Natural killer cell treated with Interleukin-12 subunit alpha and Interleukin-12 subunit beta and Interleukin-15 and Interleukin-18, amount 100 ng/mL, for 72 hours (primary cell): ENCODE measurements around the gene FADS6. TPM values are rescaled to one million over a fixed set of nuclear protein-coding genes. Genes with fewer than 3 reads are reported as not detected.

Experiments
- ATAC-seq, 2 donors: fragments of 150-1000 bp; cut with Tn5 transposase in 1 of 2; sonication (Bioruptor Pico), chemical (Tn5 transposase) in 1 of 2; 2 replicates each; pipeline ENCODE4 v1.10.0; 2021
- DNase-seq: peaks from one replicate; pipeline ENCODE4 v3.0.0; 2022; ENCODE audit warnings: low spot score
- H3K27ac Mint-ChIP-seq, 2 donors: 1 replicate in 1 of 2; 2 replicates in 1 of 2; pipeline ENCODE4 v1.8.0; 2022; ENCODE audit warnings: mixed read lengths in 2 of 2, mild to moderate bottlenecking in 1 of 2, moderate library complexity in 1 of 2
- H3K27me3 Mint-ChIP-seq, 2 donors: 1 replicate in 1 of 2; 2 replicates in 1 of 2; pipeline ENCODE4 v1.8.0; 2022; ENCODE audit warnings: mixed read lengths in 2 of 2
- H3K36me3 Mint-ChIP-seq: one replicate; pipeline ENCODE4 v1.8.0; 2022; ENCODE audit warnings: mixed read lengths
- H3K4me1 Mint-ChIP-seq, 2 donors: 1 replicate in 1 of 2; 2 replicates in 1 of 2; pipeline ENCODE4 v1.8.0; 2022; ENCODE audit warnings: low read depth in 2 of 2, mixed read lengths in 2 of 2, mild to moderate bottlenecking in 1 of 2
- H3K4me3 Mint-ChIP-seq: one replicate; pipeline ENCODE4 v1.8.0; 2022; ENCODE audit warnings: mixed read lengths
- H3K9me3 Mint-ChIP-seq: 2 replicates; pipeline ENCODE4 v1.8.0; 2022; ENCODE audit warnings: mixed read lengths
- total RNA-seq, 2 donors: library from RNA; stranded (reverse); gene quantifications; one replicate each; pipeline ENCODE4 v1.2.3, GENCODE V29; 2022

Gene FADS6
- total RNA-seq, 2 donors from 2014 or later, result not detected

GRCh38 chr17:74864297-74864865 lies 29.1 kb downstream of the FADS6 start:
- Mint-ChIP-seq H3K27me3 (peaks cover 0 to 2% of the 10 kb centered on the region in 2 donors), H3K9me3 (no peaks in the 10 kb centered on the region), H3K27ac (peak overlapping the region in 1 of 2 donors; percentile 69), H3K4me1 (peaks cover 6 to 13% of the 10 kb centered on the region in 2 donors), H3K4me3 (no peak overlapping the region), H3K36me3 (no peaks in the 10 kb centered on the region)
- ATAC-seq (no peak), DNase-seq (no peak)

DNA sequence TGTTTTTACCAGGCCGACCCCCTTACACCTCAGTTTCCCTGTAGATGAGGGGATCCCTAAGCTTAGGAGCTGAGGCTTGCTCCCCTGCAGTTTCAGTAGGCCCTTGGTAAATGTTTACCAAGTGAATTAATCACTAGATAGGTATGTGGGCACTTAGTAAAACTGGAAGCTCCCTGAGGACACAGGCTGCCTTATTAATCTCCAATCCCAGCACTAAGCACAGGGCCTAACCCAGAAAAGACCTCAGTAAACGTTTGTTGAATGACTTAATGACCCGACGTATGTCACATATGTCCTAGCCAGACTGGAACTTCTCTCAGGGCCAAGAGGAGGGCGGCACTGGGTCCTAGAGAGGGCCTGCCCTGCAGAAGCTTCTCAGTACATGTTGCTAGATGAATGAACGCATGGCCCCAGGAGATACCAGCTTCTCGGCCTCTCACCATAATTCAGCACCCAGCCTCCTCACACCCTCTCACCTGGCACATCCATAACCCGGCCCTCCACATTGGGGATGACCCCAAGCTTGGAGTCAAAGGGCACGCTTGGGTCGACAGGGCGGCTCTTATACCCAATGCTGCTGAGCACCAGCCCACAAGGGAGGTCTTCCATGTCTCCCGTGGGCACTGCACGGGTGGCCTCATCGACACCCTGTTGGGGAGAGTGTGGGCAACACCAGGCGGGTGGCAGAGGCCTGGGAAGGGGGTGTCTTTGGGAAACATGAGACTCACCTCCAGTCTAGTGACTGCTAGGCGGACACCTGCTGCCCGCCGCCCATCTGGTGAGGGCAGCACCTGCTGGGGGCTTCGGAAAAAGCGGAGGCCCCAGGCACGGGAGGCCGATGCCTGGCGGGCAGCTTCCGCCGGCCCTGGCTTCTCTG lies 29.8 kb downstream of the FADS6 start:
- Mint-ChIP-seq H3K36me3 (no peaks in the 10 kb centered on the region), H3K9me3 (no peaks in the 10 kb centered on the region), H3K27me3 (peaks cover 7 to 8% of the 10 kb centered on the region in 2 donors), H3K4me1 (peaks cover 6 to 16% of the 10 kb centered on the region in 2 donors), H3K27ac (no peak overlapping the region), H3K4me3 (no peak overlapping the region)
- ATAC-seq (no peak), DNase-seq (no peak)

DNA sequence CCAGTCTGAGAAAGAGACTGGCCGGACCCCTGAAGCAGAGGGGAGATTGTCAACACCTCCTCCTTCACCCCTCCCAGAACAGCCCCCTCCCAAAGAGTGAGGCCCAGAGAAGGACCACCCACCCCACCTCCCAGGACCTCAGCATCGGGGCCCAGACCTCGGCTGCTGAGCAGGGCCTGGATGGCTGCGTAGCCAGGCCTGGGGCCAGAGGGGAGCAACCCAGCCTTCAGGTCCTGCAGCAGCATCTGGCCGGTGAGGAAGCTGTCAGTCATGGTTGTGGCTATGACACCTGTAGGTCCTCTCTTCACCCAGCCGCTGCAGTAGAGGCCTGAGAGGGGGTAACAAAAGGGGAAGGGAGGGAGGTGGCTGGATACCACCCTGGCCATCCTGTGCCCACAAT lies 30.5 kb downstream of the FADS6 start:
- H3K4me1 Mint-ChIP-seq, result peaks cover 6 to 16% of the 10 kb centered on the region in 2 donors
- DNase-seq, result no peak

DNA sequence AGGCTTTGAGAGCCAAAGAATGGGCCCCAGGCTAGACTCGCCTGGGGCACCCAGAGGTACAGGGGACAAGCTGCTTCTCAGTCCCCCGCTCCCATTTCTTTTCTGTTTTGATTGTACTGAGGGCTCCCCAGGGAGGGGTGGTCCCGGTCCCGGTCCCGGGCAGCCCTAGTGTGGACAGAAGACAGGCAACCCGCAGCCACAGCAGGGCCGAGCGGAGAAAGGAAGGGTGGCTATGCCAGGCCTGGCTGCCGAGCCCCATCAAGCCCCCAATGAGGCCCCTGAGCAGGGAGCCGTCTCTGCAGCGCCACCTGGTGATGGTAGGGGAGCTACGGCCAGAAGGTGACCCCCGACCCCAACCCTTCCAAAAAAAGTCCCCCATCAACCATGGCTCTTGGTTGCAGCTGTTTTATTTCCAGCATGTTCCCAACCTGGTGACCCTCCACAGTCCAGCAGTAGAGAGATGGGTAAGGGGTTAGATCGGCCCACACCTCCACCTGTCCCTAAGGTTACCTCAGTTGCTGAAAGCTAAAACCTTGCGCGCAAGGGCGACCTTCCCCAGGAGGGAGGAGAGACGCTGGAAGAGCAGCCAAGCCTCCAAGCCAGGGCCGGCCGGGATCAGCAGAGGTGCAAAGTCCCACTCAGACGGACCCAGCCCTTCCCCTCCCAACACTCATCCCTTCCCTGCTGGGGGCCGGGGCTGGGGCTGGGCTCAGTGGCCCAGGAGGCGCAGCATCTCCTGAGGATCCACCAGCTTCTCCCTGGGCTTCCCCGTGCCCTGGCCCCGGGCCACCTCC lies 31.1 kb downstream of the FADS6 start:
- no peak for DNase-seq
- ATAC-seq, result peak in 1 of 2 donors; percentile 54
- no peaks in the 10 kb centered on the region for H3K9me3 Mint-ChIP-seq
- H3K27ac Mint-ChIP-seq, result no peak overlapping the region
- peaks cover 6 to 16% of the 10 kb centered on the region in 2 donors for H3K4me1 Mint-ChIP-seq
- peaks cover 17 to 19% of the 10 kb centered on the region in 2 donors for H3K27me3 Mint-ChIP-seq
- H3K4me3 Mint-ChIP-seq, result no peak overlapping the region
- no peaks in the 10 kb centered on the region for H3K36me3 Mint-ChIP-seq

More for the DNA sequence above, 30.5 kb downstream of the FADS6 start:
- Mint-ChIP-seq H3K4me3 (no peak overlapping the region), H3K27me3 (peaks cover 12 to 13% of the 10 kb centered on the region in 2 donors), H3K27ac (no peak overlapping the region), H3K36me3 (no peaks in the 10 kb centered on the region), H3K9me3 (no peaks in the 10 kb centered on the region)
- no peak for ATAC-seq

DNA sequence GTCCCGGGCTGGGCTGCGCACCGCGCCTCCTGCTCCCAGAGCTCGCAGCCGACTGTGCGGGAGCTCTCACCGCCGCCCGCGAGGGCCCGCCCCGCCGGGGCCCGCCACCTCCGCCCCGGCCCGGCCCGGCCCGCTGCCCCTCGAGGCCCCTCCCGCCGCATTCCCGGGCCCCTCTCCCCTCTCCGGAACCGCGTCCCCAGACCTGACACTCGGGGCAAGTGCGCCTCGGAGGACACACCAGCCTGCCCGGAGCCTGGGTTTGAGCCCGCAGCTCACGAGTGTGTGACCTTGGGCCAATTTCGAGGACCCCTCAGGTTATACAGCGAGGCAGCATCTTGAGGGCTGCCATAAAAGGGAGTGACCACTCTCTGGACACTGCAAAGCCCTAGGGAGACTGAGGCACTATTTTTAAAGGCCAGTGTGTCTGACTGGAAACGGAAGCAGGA lies 31.7 kb downstream of the FADS6 start:
- no peak overlapping the region for H3K4me3 Mint-ChIP-seq
- H3K4me1 Mint-ChIP-seq, result peaks cover 6 to 16% of the 10 kb centered on the region in 2 donors
- peaks cover 24 to 26% of the 10 kb centered on the region in 2 donors for H3K27me3 Mint-ChIP-seq

DNA sequence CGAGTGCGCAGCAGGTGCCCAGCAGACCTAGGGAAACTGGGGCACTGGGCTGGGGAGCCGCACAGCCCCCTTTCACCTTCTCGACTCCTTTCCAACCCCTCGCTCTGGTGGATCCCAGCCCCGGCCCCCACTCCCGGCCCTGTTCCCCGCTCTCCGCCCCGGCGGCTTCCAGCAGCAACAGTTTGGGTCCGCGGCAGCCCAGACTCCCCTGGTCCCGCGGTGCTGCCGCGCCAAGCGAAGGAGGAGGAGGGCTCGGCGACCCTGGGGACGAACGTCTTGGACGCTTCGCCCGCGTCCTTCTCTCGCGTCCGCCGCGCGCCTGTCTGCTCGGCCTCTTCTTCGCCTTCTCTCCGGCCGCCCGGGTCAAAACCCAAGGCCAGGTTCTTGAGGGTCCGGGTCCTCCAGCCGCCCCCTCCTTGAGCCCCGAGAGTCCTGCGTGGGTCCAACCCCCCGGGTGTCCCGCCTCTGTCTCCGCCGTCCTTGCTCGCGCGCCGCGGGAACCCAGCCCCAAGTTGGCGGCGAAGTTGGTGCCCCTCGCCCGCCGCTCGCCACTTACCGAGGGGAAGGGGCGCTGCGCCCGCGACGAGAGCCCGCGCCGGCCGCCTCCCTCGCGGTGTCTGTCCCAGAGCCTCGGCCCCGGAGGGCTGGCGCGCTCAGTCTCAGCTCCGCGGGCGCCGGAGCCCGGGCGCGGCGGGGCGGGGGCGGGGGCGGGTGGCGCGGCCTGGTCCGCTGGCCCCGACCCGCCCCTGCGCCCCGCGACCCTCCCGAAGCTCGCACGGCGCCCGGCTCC lies 32.4 kb downstream of the FADS6 start:
- peaks cover 6 to 16% of the 10 kb centered on the region in 2 donors for H3K4me1 Mint-ChIP-seq
- H3K4me3 Mint-ChIP-seq, result peak overlapping the region; percentile 10
- H3K9me3 Mint-ChIP-seq, result no peaks in the 10 kb centered on the region
- peaks cover 30 to 32% of the 10 kb centered on the region in 2 donors for H3K27me3 Mint-ChIP-seq
- no peaks in the 10 kb centered on the region for H3K36me3 Mint-ChIP-seq
- H3K27ac Mint-ChIP-seq, result no peak overlapping the region
- ATAC-seq (no peak), DNase-seq (no peak)

More for the DNA sequence above, 31.7 kb downstream of the FADS6 start:
- ATAC-seq (no peak), DNase-seq (no peak)
- Mint-ChIP-seq H3K36me3 (no peaks in the 10 kb centered on the region), H3K9me3 (no peaks in the 10 kb centered on the region), H3K27ac (no peak overlapping the region)

DNA sequence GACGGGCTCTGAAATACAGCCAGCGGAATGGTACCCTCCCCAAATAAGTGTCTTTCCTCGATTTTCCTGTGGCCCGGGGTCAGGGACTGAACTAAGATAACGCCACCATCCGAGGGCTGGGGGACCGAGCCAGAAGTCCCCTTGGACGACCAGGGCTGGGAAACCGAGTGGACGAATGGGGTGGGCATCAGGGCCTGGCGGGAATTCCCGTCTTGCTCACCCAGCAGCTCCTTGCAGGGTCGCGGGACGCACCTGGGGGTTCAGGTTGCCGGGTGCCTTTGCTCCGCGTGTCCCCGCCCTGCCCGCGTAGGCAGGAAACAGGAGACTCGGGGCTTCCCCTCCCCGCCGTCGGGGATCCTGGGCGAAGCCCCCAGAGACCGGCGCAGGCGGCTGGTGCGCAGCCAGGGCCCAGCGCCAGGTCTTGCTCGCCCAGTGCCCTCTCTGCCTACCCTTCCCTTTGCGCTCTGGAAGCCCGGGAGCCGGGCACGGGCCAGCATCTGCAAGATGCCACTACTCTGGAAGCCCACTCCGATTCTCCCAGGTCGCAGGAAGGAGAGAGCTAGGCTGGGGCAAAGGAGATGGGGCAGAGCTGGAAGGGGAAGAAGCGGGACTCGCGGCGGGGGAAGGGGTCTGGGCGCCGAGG lies 33.1 kb downstream of the FADS6 start:
- no peak for ATAC-seq

DNA sequence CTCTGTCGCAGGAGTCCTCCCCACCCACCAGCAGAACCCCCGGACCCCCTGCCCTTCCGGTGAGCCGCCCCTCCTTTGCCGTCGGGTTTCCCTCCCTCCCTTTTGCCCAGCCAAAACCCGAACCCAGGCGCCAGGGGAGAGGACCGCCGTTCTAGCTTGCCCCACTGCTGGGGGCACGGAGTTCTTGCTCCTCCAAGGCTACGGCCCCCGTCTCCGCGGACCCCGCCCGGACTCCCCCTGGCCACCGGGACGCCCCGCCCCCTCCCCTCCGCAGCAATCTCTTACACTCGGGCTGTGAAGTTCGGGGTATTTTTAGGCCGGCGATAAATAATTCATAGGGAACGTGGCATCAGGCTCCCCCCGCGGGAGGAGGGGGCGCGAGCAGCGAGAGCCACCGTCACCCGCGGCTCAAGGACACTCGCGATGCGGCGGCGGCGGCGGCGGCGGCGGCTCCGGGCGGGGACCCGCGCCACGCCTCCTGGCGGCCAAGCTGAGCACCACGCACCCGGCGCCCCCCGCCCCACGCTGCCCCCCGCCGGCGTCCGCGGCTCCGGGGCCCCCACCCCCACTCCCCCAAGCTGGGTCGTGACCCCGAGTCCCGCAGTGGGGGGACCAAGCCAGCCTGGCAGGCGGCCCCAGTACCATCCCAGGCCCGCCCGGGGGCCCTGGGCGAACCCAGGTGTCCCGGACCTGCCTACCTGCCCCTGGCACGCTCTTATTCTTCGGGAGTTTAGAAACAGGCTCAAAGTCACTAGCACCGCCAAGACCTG lies 33.8 kb downstream of the FADS6 start, which contains the start of gene GRIN2C:
Gene GRIN2C (minus strand): TSS at position 427 of the 770 bp plus-strand sequence. CDS start 4,793 bp downstream, outside the sequence.
- Mint-ChIP-seq H3K36me3 (no peaks in the 10 kb centered on the region), H3K4me1 (peaks cover under 1 to 10% of the 10 kb centered on the region in 2 donors), H3K27me3 (peaks cover 34 to 39% of the 10 kb centered on the region in 2 donors), H3K4me3 (peak within 1 kb of the TSS; percentile 52), H3K9me3 (no peaks in the 10 kb centered on the region), H3K27ac (no peak within 1 kb of the TSS)
- peak in 1 of 2 donors; percentile 34 for ATAC-seq
- DNase-seq, result no peak

More for the DNA sequence above, 33.1 kb downstream of the FADS6 start:
- DNase-seq, result no peak
- H3K4me1 Mint-ChIP-seq, result peaks cover 6 to 16% of the 10 kb centered on the region in 2 donors
- peaks cover 34 to 35% of the 10 kb centered on the region in 2 donors for H3K27me3 Mint-ChIP-seq
- no peaks in the 10 kb centered on the region for H3K36me3 Mint-ChIP-seq
- no peaks in the 10 kb centered on the region for H3K9me3 Mint-ChIP-seq
- H3K4me3 Mint-ChIP-seq, result peak overlapping the region; percentile 17
- H3K27ac Mint-ChIP-seq, result no peak overlapping the region

DNA sequence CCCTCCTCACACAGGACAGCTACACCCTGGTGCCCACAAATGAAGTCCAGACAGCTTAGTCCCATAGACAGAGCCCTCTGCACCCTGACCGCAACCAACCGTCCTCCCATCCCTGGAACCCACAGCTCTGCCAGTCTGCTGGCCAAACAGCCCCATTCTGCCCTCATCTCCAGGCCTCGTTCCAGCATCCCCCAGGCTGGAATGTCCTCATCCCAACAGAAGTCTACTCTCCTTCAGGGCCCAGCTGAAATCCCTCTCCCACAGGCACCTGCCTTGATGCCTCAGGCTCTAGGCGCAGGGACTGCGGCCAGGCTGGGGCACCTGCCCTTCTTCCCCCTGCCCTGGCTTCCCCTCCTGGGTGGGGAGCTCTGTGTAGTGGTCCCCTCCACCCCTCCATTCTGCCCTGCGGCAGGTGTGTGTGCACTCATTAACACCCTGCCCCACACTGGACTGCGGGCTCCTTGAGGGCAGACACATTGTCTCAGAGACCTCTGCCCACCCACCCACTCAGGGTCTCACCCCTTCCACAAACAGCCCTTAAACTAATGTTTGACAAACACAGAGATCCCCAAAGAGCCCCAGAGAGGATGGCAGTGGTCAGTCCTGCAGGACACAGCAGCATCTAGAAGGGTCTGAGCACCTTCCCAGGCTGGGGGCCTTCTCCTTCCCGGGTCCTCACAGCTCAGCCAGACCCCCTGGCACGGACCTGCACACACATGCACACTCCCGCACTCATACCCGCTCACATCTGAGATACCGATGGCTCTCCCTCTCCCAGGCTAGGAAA lies 34.6 kb downstream of the FADS6 start:
- peaks cover 0 to 10% of the 10 kb centered on the region in 2 donors for H3K4me1 Mint-ChIP-seq
- no peaks in the 10 kb centered on the region for H3K9me3 Mint-ChIP-seq
- DNase-seq (no peak), ATAC-seq (no peak)
- no peak overlapping the region for H3K27ac Mint-ChIP-seq
- H3K4me3 Mint-ChIP-seq, result peak overlapping the region; percentile 52
- no peaks in the 10 kb centered on the region for H3K36me3 Mint-ChIP-seq
- H3K27me3 Mint-ChIP-seq, result peaks cover 37 to 47% of the 10 kb centered on the region in 2 donors

GRCh38 chr17:74857191-74857590 lies 36.2 kb downstream of the FADS6 start:
- H3K27me3 Mint-ChIP-seq, result peaks cover 50 to 55% of the 10 kb centered on the region in 2 donors
- peaks cover 0 to 10% of the 10 kb centered on the region in 2 donors for H3K4me1 Mint-ChIP-seq
- DNase-seq (no peak), ATAC-seq (no peak)
- no peak overlapping the region for H3K4me3 Mint-ChIP-seq
- no peaks in the 10 kb centered on the region for H3K36me3 Mint-ChIP-seq
- no peaks in the 10 kb centered on the region for H3K9me3 Mint-ChIP-seq
- no peak overlapping the region for H3K27ac Mint-ChIP-seq

GRCh38 chr17:74856112-74856511 lies 37.3 kb downstream of the FADS6 start:
- no peaks in the 10 kb centered on the region for H3K36me3 Mint-ChIP-seq
- DNase-seq (no peak), ATAC-seq (no peak)
- H3K4me1 Mint-ChIP-seq, result peaks cover 0 to 9% of the 10 kb centered on the region in 2 donors
- H3K9me3 Mint-ChIP-seq, result no peaks in the 10 kb centered on the region
- no peak overlapping the region for H3K4me3 Mint-ChIP-seq
- H3K27ac Mint-ChIP-seq, result no peak overlapping the region
- peaks cover 54 to 57% of the 10 kb centered on the region in 2 donors for H3K27me3 Mint-ChIP-seq
